Measurements from ENCODE around the gene FKBP9.
"Not testable (repeated sequence)": the region's sequence is repeated elsewhere in the genome, so short reads cannot be mapped to it uniquely, and the experiment has no call there.

The FKBP9 gene

GRCh38 chr7:33005690-33006089 lies 48.5 kb downstream of the FKBP9 start:
- not testable (repeated sequence) for DNase-seq

- DNase-seq, result no peak
Measured at GRCh38 chr7:33009734-33010133, 52.5 kb downstream of the FKBP9 start.

- DNase-seq, result no peak
Measured at GRCh38 chr7:33012364-33012763, 55.1 kb downstream of the FKBP9 start.

GRCh38 chr7:33024189-33024757 lies 67.0 kb downstream of the FKBP9 start:
- no peak for DNase-seq

GRCh38 chr7:33035776-33036175 lies 78.5 kb downstream of the FKBP9 start:
- DNase-seq, result no peak

- no peak for DNase-seq
Measured at GRCh38 chr7:33038639-33039038, 81.4 kb downstream of the FKBP9 start.

GRCh38 chr7:33039257-33039902 lies 82.1 kb downstream of the FKBP9 start:
- no peak for DNase-seq

- DNase-seq, result no peak
Measured at GRCh38 chr7:33039903-33040292, 82.7 kb downstream of the FKBP9 start.

GRCh38 chr7:33040803-33041516 lies 83.7 kb downstream of the FKBP9 start:
- no peak for DNase-seq

GRCh38 chr7:33041631-33042428 lies 84.6 kb downstream of the FKBP9 start:
- DNase-seq, result no peak

- no peak for DNase-seq
Measured at GRCh38 chr7:33043501-33044400, 86.5 kb downstream of the FKBP9 start.

GRCh38 chr7:33044401-33044718 lies 87.1 kb downstream of the FKBP9 start:
- no peak for DNase-seq

GRCh38 chr7:33044986-33045385 lies 87.7 kb downstream of the FKBP9 start:
- no peak for DNase-seq

- DNase-seq, result no peak
Measured at GRCh38 chr7:33048257-33048656, 91.0 kb downstream of the FKBP9 start.

- DNase-seq, result no peak
Measured at GRCh38 chr7:33048704-33049103, 91.5 kb downstream of the FKBP9 start.

GRCh38 chr7:33050535-33051318 lies 93.5 kb downstream of the FKBP9 start:
- DNase-seq, result peak in 1 of 56 donors; percentile 15

GRCh38 chr7:33053721-33054120 lies 96.5 kb downstream of the FKBP9 start:
- no peak for DNase-seq

- DNase-seq, result no peak
Measured at GRCh38 chr7:33054261-33054964, 97.2 kb downstream of the FKBP9 start.

- DNase-seq, result no peak
Measured at GRCh38 chr7:33055158-33055557, 97.9 kb downstream of the FKBP9 start.
